Activated CD4-positive, alpha-beta T cell treated with anti-CD3 and anti-CD28 coated beads, Interleukin-2, amount 10 ng/mL, durations not matched to agents 7 days and 5 days (primary cell): ENCODE results near the gene TXNRD2. TPM values are rescaled to one million over a fixed set of nuclear protein-coding genes. Genes with fewer than 3 reads are reported as not detected.
A peak's percentile ranks its signal among the peaks of the same experiment; 100 is the strongest.

Experiments
- CTCF ChIA-PET: fragments of 350-600 bp; sonication (Branson Sonifier 250); formaldehyde crosslinking; loops from one replicate; lab custom pipeline; 2021; ENCODE audit warnings: antibody characterized with exemption; lab: Charles Lee
- POLR2A ChIA-PET: fragments of 350-600 bp; sonication (Branson Sonifier 250); formaldehyde crosslinking; loops from one replicate; lab custom pipeline; 2021; ENCODE audit warnings: antibody characterized with exemption; lab: Charles Lee
- DNase-seq: peaks from one replicate; pipeline ENCODE4 v3.0.0-alpha.2; 2020
- H3K27ac Mint-ChIP-seq: one replicate; pipeline ENCODE4 v1.8.0; 2021; ENCODE audit warnings: mild to moderate bottlenecking, moderate library complexity, mixed read lengths
- H3K27me3 Mint-ChIP-seq: one replicate; pipeline ENCODE4 v1.8.0; 2021; ENCODE audit warnings: mixed read lengths
- H3K36me3 Mint-ChIP-seq: one replicate; pipeline ENCODE4 v1.8.0; 2021; ENCODE audit warnings: low read depth, mixed read lengths
- H3K4me1 Mint-ChIP-seq: one replicate; pipeline ENCODE4 v1.8.0; 2021; ENCODE audit warnings: mixed read lengths
- H3K4me3 Mint-ChIP-seq: one replicate; pipeline ENCODE4 v1.8.0; 2021; ENCODE audit warnings: mild to moderate bottlenecking, moderate library complexity, mixed read lengths
- H3K9me3 Mint-ChIP-seq: one replicate; pipeline ENCODE4 v1.8.0; 2021; ENCODE audit warnings: mixed read lengths
- total RNA-seq, 2 experiments: library from RNA; stranded (reverse); gene quantifications; one replicate each; pipeline ENCODE4 v1.2.3, GENCODE V29; 2021

TXNRD2 gene
- total RNA-seq, 2 experiments from 2014 or later = 19.3 to 21.9 TPM

DNA sequence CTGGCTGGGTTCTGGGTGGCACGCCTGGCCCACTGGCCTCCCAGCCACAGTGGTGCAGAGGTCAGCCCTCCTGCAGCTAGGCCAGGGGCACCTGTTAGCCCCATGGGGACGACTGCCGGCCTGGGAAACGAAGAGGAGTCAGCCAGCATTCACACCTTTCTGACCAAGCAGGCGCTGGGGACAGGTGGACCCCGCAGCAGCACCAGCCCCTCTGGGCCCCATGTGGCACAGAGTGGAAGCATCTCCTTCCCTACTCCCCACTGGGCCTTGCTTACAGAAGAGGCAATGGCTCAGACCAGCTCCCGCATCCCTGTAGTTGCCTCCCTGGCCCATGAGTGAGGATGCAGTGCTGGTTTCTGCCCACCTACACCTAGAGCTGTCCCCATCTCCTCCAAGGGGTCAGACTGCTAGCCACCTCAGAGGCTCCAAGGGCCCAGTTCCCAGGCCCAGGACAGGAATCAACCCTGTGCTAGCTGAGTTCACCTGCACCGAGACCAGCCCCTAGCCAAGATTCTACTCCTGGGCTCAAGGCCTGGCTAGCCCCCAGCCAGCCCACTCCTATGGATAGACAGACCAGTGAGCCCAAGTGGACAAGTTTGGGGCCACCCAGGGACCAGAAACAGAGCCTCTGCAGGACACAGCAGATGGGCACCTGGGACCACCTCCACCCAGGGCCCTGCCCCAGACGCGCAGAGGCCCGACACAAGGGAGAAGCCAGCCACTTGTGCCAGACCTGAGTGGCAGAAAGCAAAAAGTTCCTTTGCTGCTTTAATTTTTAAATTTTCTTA lies 27.7 kb upstream of the TXNRD2 start:
- H3K27me3 Mint-ChIP-seq = no peaks in the 10 kb centered on the region
- ChIA-PET CTCF (interaction anchor here (0.9 to 1.3 kb wide), 3 partner anchors 9 to 160 kb away, joined by 3 to 4 read pairs (median 3); no protein-coding TSS in a partner anchor), POLR2A (no interaction called here)
- no peaks in the 10 kb centered on the region for H3K36me3 Mint-ChIP-seq
- no peaks in the 10 kb centered on the region for H3K9me3 Mint-ChIP-seq
- DNase-seq = no peak
- H3K4me1 Mint-ChIP-seq = peaks cover 9% of the 10 kb centered on the region
- no peak overlapping the region for H3K4me3 Mint-ChIP-seq
- H3K27ac Mint-ChIP-seq = no peak overlapping the region

DNA sequence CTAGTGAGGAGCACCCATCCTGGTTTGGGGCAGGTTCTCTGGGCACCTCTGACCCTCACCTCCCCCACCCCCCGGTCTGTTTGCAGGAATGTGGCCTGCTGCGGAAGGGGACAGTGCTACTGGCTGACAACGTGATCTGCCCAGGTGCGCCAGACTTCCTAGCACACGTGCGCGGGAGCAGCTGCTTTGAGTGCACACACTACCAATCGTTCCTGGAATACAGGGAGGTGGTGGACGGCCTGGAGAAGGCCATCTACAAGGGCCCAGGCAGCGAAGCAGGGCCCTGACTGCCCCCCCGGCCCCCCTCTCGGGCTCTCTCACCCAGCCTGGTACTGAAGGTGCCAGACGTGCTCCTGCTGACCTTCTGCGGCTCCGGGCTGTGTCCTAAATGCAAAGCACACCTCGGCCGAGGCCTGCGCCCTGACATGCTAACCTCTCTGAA lies 26.9 kb upstream of the TXNRD2 start:
- H3K9me3 Mint-ChIP-seq = no peaks in the 10 kb centered on the region
- ChIA-PET POLR2A (no interaction called here), CTCF (interaction anchor here (1.2 to 1.3 kb wide), 2 partner anchors 20 to 161 kb away, joined by 3 to 4 read pairs; no protein-coding TSS in a partner anchor)
- no peak for DNase-seq
- H3K27ac Mint-ChIP-seq = no peak overlapping the region
- H3K27me3 Mint-ChIP-seq = no peaks in the 10 kb centered on the region
- no peaks in the 10 kb centered on the region for H3K36me3 Mint-ChIP-seq
- H3K4me3 Mint-ChIP-seq = no peak overlapping the region
- H3K4me1 Mint-ChIP-seq = peaks cover 9% of the 10 kb centered on the region

DNA sequence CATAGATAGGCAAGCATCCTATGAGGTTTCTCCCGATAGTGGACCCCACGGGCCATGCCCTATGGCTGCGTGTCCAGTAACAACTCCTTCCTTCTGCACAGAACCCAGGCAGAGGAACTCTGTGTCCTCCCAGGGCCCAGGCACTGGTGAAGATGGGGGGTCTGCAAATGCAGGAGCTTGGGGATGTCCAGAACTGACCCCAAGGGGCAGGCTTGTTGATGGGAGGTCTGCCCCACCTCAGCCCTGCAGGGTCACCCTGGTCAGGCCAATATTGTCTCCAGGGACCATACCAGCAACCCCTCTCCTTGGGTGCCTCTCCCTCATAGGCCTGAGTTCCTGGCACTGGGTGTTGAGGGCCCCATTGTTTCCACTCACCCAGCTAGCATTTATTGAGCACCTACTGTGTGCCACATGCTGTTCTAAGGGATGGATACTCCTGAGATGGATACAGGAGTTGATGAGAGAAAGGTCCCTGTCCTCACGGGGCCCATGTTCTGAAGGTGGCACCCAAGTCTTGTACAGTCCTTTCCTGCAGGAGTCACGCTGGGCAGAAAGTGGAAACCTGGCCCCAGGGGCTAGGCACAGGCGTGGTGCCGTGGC lies 26.3 kb upstream of the TXNRD2 start:
- Mint-ChIP-seq H3K9me3 (no peaks in the 10 kb centered on the region), H3K27ac (no peak overlapping the region), H3K27me3 (no peaks in the 10 kb centered on the region), H3K4me1 (peaks cover 9% of the 10 kb centered on the region), H3K36me3 (no peaks in the 10 kb centered on the region), H3K4me3 (no peak overlapping the region)
- DNase-seq = no peak
- POLR2A ChIA-PET = no interaction called here
- CTCF ChIA-PET = no interaction called here

DNA sequence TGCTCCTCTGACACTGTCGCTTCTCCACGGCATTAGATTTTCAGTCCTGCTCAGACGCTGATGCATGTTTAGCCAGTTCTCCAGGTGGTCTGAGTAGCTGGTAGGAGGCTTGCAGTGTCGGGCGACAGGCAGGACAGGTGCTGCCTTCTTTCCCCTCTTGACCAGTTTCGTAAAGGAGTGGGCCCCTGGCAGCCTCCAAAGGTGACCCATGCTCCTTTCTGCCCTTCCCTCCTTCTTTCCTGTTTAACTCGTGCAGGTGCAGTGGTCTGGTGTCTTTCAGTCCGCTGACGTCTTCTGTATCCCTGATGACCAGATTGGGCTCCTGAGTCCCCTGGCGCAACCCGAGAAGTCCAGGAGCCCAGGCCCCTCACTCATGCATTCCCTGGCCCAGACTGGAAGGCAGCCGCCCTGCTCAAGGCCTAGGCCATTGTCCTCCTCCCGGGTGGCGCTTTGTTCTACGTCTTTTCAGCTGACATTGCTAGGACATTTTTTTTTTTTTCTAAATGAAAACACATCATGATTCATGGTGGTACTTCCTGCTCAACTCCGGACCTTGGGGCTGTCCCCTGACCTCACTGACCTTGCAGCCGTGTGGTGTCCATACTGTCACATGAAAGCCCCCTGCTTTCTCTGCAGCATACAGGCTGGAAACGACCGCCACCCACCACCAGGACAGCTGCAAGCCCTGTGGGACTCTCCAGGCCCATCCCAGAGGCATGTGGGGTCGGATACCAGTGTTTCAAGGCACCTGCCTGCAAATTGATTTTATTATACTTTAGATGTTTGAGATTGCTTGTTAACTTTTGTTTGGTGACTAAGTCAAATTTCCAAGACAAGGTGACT lies 25.5 kb upstream of the TXNRD2 start:
- ChIA-PET CTCF (interaction anchor here (0.6 to 1.4 kb wide), 2 partner anchors 13 to 1618 kb away, joined by 3 to 4 read pairs; no protein-coding TSS in a partner anchor), POLR2A (no interaction called here)
- Mint-ChIP-seq H3K4me1 (peaks cover 11% of the 10 kb centered on the region), H3K4me3 (no peak overlapping the region), H3K36me3 (no peaks in the 10 kb centered on the region), H3K9me3 (no peaks in the 10 kb centered on the region), H3K27me3 (no peaks in the 10 kb centered on the region), H3K27ac (no peak overlapping the region)
- DNase-seq = no peak

DNA sequence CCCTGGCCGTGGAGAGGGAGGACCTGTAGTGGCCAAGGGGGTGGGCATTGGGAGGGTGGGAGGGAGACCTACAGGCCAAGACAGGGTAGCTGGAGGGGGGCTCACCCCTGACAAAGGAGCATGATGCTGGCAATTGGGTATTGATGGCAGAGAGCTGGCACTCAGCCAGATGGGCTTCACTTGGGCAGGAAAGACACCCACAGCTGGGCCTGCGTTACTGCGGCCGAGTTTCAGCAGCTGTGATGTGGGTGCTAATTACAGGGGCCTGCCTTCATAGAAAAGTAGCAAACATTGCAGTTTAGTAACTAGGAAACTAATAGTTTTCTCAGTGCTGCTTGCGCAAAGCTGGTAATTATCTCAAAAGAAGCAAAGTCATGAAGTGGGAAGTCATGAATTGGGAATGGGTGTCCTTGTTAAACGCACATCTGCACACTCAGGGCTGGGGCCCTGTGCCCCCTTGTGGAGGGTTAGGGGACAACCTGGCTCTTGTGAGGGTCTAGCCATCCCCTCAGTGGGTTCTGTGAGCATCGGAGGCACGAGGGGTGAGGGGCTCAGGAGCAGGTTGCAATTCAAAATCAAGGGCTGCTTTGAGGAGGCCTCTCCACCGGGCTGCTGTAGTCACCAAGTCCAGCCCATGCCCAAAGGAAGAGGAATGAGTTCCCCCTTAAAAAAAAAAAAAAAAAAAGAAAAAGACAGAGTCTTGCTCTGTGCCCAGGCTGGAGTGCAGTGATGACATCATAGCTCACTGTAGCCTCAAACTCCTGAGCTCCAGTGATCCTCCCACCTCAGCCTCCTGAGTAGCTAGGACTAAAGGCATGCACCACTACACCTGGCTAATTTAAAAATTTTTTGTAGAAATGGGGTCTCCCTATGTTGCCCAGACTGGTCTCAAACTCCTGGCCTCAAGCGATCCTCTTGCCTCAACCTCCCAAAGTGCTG lies 24.4 kb upstream of the TXNRD2 start:
- POLR2A ChIA-PET = no interaction called here

DNA sequence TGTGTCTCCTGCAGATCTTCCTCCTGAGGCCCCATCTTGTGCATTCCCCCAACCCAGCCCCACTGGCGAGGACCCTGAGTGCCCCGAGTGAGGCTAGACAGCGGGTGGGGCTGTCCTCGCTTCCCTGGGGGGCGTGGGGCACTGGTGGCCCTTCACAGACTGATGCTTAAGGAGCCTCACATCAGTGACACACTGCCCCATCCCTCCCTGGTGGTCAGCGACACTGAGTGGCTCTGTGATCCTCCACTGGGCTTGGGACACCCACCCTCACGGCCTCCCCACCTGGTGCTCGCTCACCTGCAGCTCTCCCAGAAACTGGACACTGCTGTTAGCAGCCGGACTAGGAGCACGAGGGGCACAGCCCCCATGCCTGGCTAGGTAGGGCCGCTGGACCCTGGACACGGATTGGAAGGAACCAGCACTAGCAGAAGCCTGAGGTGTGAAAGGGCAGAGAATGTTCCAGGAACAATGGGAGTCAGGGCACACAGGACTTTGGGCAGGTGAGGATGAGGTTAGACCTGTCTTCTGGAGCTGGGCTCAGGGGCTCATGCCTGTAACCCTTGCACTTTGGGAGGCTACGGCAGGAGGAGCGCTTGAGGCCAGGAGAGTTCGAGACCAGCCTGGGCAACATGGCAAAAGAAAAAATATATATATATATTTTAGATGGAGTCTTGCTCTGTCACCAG lies 23.2 kb upstream of the TXNRD2 start:
- H3K9me3 Mint-ChIP-seq = no peaks in the 10 kb centered on the region
- DNase-seq = no peak
- POLR2A ChIA-PET = no interaction called here
- H3K27me3 Mint-ChIP-seq = no peaks in the 10 kb centered on the region
- H3K4me1 Mint-ChIP-seq = peaks cover 2% of the 10 kb centered on the region
- H3K36me3 Mint-ChIP-seq = no peaks in the 10 kb centered on the region
- no peak overlapping the region for H3K27ac Mint-ChIP-seq
- no peak overlapping the region for H3K4me3 Mint-ChIP-seq
- CTCF ChIA-PET = interaction anchor here (1.4 kb wide), 1 partner anchor 165 kb away, joined by 4 read pairs; no protein-coding TSS in a partner anchor

More for the DNA sequence above, 24.4 kb upstream of the TXNRD2 start:
- peaks cover 7% of the 10 kb centered on the region for H3K4me1 Mint-ChIP-seq
- no peaks in the 10 kb centered on the region for H3K9me3 Mint-ChIP-seq
- CTCF ChIA-PET = interaction anchor here (0.6 to 1.4 kb wide), 3 partner anchors 12 to 1619 kb away, joined by 3 to 4 read pairs (median 4); no protein-coding TSS in a partner anchor
- H3K36me3 Mint-ChIP-seq = no peaks in the 10 kb centered on the region
- no peaks in the 10 kb centered on the region for H3K27me3 Mint-ChIP-seq
- no peak overlapping the region for H3K4me3 Mint-ChIP-seq
- no peak for DNase-seq
- no peak overlapping the region for H3K27ac Mint-ChIP-seq

DNA sequence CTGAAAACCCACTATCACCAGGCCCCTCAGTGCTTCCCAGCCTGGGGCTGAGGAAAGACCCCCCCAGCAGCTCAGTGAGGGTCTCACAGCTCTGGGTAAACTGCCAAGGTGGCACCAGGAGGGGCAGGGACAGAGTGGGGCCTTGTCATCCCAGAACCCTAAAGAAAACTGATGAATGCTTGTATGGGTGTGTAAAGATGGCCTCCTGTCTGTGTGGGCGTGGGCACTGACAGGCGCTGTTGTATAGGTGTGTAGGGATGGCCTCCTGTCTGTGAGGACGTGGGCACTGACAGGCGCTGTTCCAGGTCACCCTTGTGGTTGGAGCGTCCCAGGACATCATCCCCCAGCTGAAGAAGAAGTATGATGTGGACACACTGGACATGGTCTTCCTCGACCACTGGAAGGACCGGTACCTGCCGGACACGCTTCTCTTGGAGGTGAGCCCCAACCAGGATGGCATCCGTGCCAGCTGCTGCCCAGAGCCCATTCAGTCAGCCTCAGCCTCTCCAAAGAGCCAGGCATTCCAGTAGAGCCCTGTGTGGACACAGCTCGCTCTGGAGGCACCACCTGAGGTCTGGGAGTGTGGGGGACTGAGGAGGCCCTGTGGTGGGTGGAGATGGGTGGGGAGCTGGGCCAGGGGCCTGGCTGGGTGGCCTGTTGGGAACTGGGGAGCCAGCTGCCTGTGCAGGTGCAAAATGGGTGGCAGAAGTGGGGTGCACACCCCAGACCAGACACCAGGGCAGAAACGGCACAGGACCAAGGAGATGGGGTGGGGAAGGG lies 22.4 kb upstream of the TXNRD2 start:
- Mint-ChIP-seq H3K4me3 (no peak overlapping the region), H3K27ac (no peak overlapping the region), H3K27me3 (no peaks in the 10 kb centered on the region), H3K9me3 (no peaks in the 10 kb centered on the region), H3K4me1 (peaks cover 2% of the 10 kb centered on the region), H3K36me3 (no peaks in the 10 kb centered on the region)
- DNase-seq = no peak
- POLR2A ChIA-PET = no interaction called here
- CTCF ChIA-PET = no interaction called here

DNA sequence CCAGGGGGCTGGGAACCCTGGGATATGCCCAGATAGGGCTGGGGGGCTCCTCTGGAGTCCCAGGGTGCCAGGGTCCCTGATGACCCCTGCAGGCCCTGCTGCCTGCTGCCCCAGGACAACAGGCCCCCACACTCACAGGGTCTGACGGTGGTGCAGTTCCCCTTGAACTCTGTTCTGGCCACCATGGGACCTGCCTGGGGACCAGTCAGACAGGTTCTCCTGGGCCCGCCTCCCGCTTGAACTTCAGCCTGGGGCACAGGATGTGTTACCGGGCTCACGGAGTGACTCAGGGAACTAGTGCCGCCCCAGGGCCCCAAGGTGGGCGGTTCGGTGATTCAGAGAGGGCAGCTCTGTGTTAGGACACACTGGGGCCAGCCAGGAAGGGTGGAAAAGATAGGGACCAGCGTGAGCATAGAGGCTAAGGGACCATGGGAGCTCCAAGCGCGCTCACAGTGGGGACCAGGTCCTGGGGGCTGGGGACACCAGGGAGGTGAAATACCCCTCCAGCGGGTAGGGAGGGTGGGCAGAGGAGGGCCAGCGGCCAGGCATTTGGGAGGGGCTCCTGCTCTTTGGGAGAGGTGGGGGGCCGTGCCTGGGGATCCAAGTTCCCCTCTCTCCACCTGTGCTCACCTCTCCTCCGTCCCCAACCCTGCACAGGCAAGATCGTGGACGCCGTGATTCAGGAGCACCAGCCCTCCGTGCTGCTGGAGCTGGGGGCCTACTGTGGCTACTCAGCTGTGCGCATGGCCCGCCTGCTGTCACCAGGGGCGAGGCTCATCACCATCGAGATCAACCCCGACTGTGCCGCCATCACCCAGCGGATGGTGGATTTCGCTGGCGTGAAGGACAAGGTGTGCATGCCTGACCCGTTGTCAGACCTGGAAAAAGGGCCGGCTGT lies 21.5 kb upstream of the TXNRD2 start:
- no peaks in the 10 kb centered on the region for H3K9me3 Mint-ChIP-seq
- DNase-seq = no peak
- CTCF ChIA-PET = interaction anchor here (0.9 to 1.0 kb wide), 3 partner anchors 11 to 50 kb away, joined by 3 read pairs; no protein-coding TSS in a partner anchor
- no peak overlapping the region for H3K4me3 Mint-ChIP-seq
- peaks cover 2% of the 10 kb centered on the region for H3K4me1 Mint-ChIP-seq
- no peaks in the 10 kb centered on the region for H3K36me3 Mint-ChIP-seq
- H3K27ac Mint-ChIP-seq = no peak overlapping the region
- POLR2A ChIA-PET = no interaction called here
- no peaks in the 10 kb centered on the region for H3K27me3 Mint-ChIP-seq

DNA sequence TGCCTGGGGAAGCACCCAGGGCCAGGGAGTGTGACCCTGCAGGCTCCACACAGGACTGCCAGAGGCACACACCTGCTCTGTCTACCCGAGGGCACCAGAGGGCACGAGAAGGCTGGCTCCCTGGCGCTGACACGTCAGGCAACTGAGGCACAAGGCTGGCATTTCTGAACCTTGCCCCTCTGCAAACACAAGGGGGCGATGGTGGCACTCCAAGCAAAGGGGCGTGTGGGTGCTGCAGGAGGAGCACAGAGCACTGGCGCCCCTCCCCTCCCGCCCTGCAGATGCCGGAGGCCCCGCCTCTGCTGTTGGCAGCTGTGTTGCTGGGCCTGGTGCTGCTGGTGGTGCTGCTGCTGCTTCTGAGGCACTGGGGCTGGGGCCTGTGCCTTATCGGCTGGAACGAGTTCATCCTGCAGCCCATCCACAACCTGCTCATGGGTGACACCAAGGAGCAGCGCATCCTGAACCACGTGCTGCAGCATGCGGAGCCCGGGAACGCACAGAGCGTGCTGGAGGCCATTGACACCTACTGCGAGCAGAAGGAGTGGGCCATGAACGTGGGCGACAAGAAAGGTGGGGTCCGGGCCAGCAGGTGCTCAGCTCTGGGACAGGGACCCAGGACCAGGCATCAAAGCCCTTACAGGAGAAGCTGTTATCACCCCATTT lies 20.8 kb upstream of the TXNRD2 start:
- CTCF ChIA-PET = interaction anchor here (0.9 to 1.0 kb wide), 3 partner anchors 12 to 51 kb away, joined by 3 read pairs; no protein-coding TSS in a partner anchor
- H3K4me1 Mint-ChIP-seq = peaks cover 2% of the 10 kb centered on the region
- H3K36me3 Mint-ChIP-seq = no peaks in the 10 kb centered on the region
- peak; percentile 75 for DNase-seq
- no peak overlapping the region for H3K27ac Mint-ChIP-seq
- no peak overlapping the region for H3K4me3 Mint-ChIP-seq
- H3K9me3 Mint-ChIP-seq = no peaks in the 10 kb centered on the region
- H3K27me3 Mint-ChIP-seq = no peaks in the 10 kb centered on the region
- POLR2A ChIA-PET = no interaction called here

DNA sequence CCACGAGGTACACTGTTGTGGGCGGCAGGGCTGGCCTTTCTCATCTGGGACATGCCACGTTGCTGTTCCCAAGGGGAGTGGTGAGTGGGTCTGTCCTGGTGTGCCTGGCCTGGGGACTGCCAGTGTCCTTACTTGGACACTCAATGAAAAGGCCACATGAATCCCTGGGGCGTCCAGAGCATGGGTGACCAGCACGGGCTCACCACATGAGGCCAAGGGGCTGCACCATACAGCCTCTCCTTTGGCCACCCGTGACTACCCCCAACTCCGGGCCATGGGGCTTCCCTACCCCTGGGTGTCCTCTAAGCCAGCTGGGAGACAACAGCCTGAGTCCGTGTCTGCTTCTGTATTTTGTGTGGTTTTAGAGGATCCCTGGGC lies 20.2 kb upstream of the TXNRD2 start:
- ChIA-PET POLR2A (no interaction called here), CTCF (no interaction called here)
- Mint-ChIP-seq H3K27ac (no peak overlapping the region), H3K9me3 (no peaks in the 10 kb centered on the region), H3K36me3 (no peaks in the 10 kb centered on the region), H3K4me1 (peaks cover 5% of the 10 kb centered on the region), H3K27me3 (no peaks in the 10 kb centered on the region), H3K4me3 (no peak overlapping the region)
- no peak for DNase-seq
